ENCODE measurements around the gene WDPCP.
A peak's percentile ranks its signal among the peaks of the same experiment; 100 is the strongest.
"Not testable (repeated sequence)": the region's sequence is repeated elsewhere in the genome, so short reads cannot be mapped to it uniquely, and the experiment has no call there.

Gene WDPCP

DNA sequence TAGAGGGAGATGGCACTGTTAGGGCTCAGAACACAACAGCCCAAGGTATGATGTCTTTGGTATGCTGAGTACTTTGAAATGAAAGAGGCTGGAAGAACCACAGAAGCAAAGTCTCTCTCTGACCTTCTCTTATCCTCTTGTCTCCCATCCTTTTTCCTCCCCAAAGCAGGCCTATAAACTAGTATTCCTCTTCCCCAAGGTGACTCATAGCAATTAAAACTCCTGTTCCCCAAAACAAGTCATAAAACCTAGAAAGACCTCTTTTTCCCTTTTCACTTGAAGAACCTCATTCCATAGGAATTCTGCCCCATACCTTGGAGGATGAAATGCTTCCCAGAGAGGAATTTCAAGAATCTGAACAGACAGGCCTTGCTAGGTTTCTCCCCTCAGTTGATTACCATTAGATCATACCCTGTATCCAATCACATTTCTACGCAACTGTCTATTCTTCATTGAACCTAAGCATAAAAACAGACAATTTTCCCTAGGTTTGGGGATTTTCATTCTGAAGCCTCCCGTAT, 26.2 kb upstream of the WDPCP start:
- H3K4me3 ChIP-seq (ENCODE audit: severe bottlenecking): peak overlapping the region; percentile 18
- H3K9me3 ChIP-seq (ENCODE audit: severe bottlenecking): no peaks in the 10 kb centered on the region
- ATAC-seq (ENCODE audit: low read depth) (peak; percentile 89), DNase-seq (ENCODE audit: low spot score) (no peak)
- TF ChIP-seq, protein P1, sequence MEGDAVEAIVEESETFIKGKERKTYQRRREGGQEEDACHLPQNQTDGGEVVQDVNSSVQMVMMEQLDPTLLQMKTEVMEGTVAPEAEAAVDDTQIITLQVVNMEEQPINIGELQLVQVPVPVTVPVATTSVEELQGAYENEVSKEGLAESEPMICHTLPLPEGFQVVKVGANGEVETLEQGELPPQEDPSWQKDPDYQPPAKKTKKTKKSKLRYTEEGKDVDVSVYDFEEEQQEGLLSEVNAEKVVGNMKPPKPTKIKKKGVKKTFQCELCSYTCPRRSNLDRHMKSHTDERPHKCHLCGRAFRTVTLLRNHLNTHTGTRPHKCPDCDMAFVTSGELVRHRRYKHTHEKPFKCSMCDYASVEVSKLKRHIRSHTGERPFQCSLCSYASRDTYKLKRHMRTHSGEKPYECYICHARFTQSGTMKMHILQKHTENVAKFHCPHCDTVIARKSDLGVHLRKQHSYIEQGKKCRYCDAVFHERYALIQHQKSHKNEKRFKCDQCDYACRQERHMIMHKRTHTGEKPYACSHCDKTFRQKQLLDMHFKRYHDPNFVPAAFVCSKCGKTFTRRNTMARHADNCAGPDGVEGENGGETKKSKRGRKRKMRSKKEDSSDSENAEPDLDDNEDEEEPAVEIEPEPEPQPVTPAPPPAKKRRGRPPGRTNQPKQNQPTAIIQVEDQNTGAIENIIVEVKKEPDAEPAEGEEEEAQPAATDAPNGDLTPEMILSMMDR (IDR thresholded peaks at IDR 0.05; ENCODE audit: poor library complexity, severe bottlenecking): no peak
- H3K27me3 ChIP-seq (ENCODE audit: insufficient read depth, poor library complexity, severe bottlenecking): no peaks in the 10 kb centered on the region
- peak overlapping the region; percentile 99 for H3K27ac ChIP-seq (ENCODE audit: poor library complexity, severe bottlenecking)
- H3K36me3 ChIP-seq (ENCODE audit: low read depth): no peaks in the 10 kb centered on the region
- peaks cover 31% of the 10 kb centered on the region for H3K4me1 ChIP-seq (ENCODE audit: insufficient read depth, poor library complexity, severe bottlenecking)

- H3K36me3 ChIP-seq (ENCODE audit: low read depth): no peaks in the 10 kb centered on the region; the same call in 1 of the 2 replicates
- no peaks in the 10 kb centered on the region for H3K27me3 ChIP-seq (ENCODE audit: insufficient read depth, poor library complexity, severe bottlenecking)
- H3K4me3 ChIP-seq (ENCODE audit: severe bottlenecking): no peak overlapping the region
- H3K27ac ChIP-seq (ENCODE audit: poor library complexity, severe bottlenecking): peak overlapping the region; percentile 99
- H3K9me3 ChIP-seq (ENCODE audit: severe bottlenecking): no peaks in the 10 kb centered on the region
- peaks cover 31% of the 10 kb centered on the region for H3K4me1 ChIP-seq (ENCODE audit: insufficient read depth, poor library complexity, severe bottlenecking)
- no peak for ATAC-seq (ENCODE audit: low read depth)
- DNase-seq (ENCODE audit: low spot score): no peak
- TF ChIP-seq, protein P1 (IDR thresholded peaks at IDR 0.05; ENCODE audit: poor library complexity, severe bottlenecking): no peak
Observed at GRCh38 chr2:63613391-63613901, 25.2 kb upstream of the WDPCP start.

GRCh38 chr2:63610525-63610924, 22.2 kb upstream of the WDPCP start:
- DNase-seq (ENCODE audit: low spot score) (no peak), ATAC-seq (ENCODE audit: low read depth) (no peak)
- Histone ChIP-seq H3K4me3 (ENCODE audit: severe bottlenecking) (no peak overlapping the region), H3K27ac (ENCODE audit: poor library complexity, severe bottlenecking) (no peak overlapping the region), H3K36me3 (ENCODE audit: low read depth) (peaks cover 18% of the 10 kb centered on the region), H3K27me3 (ENCODE audit: insufficient read depth, poor library complexity, severe bottlenecking) (no peaks in the 10 kb centered on the region), H3K4me1 (ENCODE audit: insufficient read depth, poor library complexity, severe bottlenecking) (peaks cover 18% of the 10 kb centered on the region), H3K9me3 (ENCODE audit: severe bottlenecking) (no peaks in the 10 kb centered on the region)
- TF ChIP-seq, protein P1 (IDR thresholded peaks at IDR 0.05; ENCODE audit: poor library complexity, severe bottlenecking): no peak

- not testable (repeated sequence) for H3K4me3 ChIP-seq (ENCODE audit: severe bottlenecking); DNase-seq (ENCODE audit: low spot score); H3K9me3 ChIP-seq (ENCODE audit: severe bottlenecking); ATAC-seq (ENCODE audit: low read depth); H3K27me3 ChIP-seq (ENCODE audit: insufficient read depth, poor library complexity, severe bottlenecking); H3K27ac ChIP-seq (ENCODE audit: poor library complexity, severe bottlenecking); H3K4me1 ChIP-seq (ENCODE audit: insufficient read depth, poor library complexity, severe bottlenecking)
- peaks cover 35% of the 10 kb centered on the region for H3K36me3 ChIP-seq (ENCODE audit: low read depth)
Observed at GRCh38 chr2:63608865-63609264, 20.6 kb upstream of the WDPCP start.

- TF ChIP-seq, protein P1 (IDR thresholded peaks at IDR 0.05; ENCODE audit: poor library complexity, severe bottlenecking): no peak
- H3K27ac ChIP-seq (ENCODE audit: poor library complexity, severe bottlenecking): no peak overlapping the region
- H3K4me3 ChIP-seq (ENCODE audit: severe bottlenecking): no peak overlapping the region
- no peak for ATAC-seq (ENCODE audit: low read depth)
- H3K9me3 ChIP-seq (ENCODE audit: severe bottlenecking): no peaks in the 10 kb centered on the region
- no peak for DNase-seq (ENCODE audit: low spot score)
- H3K36me3 ChIP-seq (ENCODE audit: low read depth): peaks cover 74% of the 10 kb centered on the region
- H3K27me3 ChIP-seq (ENCODE audit: insufficient read depth, poor library complexity, severe bottlenecking): no peaks in the 10 kb centered on the region
- H3K4me1 ChIP-seq (ENCODE audit: insufficient read depth, poor library complexity, severe bottlenecking): no peaks in the 10 kb centered on the region
Observed at GRCh38 chr2:63604666-63605065, 16.4 kb upstream of the WDPCP start.

Measured in RWPE2 (cell line).